BLaER1 treated with 17β-estradiol and CSF1 and Interleukin-3, amounts not matched to agents 10 nM and 100 nM (cell line): ENCODE data around the gene OR4D10.
"Not testable (repeated sequence)": the region's sequence is repeated elsewhere in the genome, so short reads cannot be mapped to it uniquely, and the experiment has no call there.

Experiments
- H3K27ac ChIP-seq, 11 experiments: shearing (Covaris generic); formaldehyde crosslinking; 2 replicates each; pipeline ENCODE4 v1.8.1; 2022
- H3K27me3 ChIP-seq, 11 experiments: shearing (Covaris generic); formaldehyde crosslinking; 2 replicates each; pipeline ENCODE4 v1.8.1; 2022
- H3K36me3 ChIP-seq, 11 experiments: shearing (Covaris generic); formaldehyde crosslinking; 2 replicates each; pipeline ENCODE4 v1.8.1; 2022
- H3K4me1 ChIP-seq, 10 experiments: shearing (Covaris generic); formaldehyde crosslinking; 2 replicates each; pipeline ENCODE4 v1.8.1; 2022
- H3K4me2 ChIP-seq, 11 experiments: shearing (Covaris generic); formaldehyde crosslinking; 2 replicates each; pipeline ENCODE4 v1.8.1; 2022
- H3K4me3 ChIP-seq, 10 experiments: shearing (Covaris generic); formaldehyde crosslinking; 2 replicates each; pipeline ENCODE4 v1.8.1; 2022
- H3K9ac ChIP-seq, 11 experiments: shearing (Covaris generic); formaldehyde crosslinking; 2 replicates each; pipeline ENCODE4 v1.8.1; 2022
- H3K9me3 ChIP-seq, 11 experiments: shearing (Covaris generic); formaldehyde crosslinking; replicated peaks in 1 of 11; 2 replicates each; pipeline ENCODE4 v1.8.1; 2022
- H4K20me1 ChIP-seq, 11 experiments: shearing (Covaris generic); formaldehyde crosslinking; 2 replicates each; pipeline ENCODE4 v1.8.1; 2022
- Cebpa-rat ChIP-seq, 11 experiments: shearing (Covaris generic); IDR thresholded peaks; 2 replicates each; pipeline ENCODE4 v1.8.1; 2022

OR4D10 gene

DNA sequence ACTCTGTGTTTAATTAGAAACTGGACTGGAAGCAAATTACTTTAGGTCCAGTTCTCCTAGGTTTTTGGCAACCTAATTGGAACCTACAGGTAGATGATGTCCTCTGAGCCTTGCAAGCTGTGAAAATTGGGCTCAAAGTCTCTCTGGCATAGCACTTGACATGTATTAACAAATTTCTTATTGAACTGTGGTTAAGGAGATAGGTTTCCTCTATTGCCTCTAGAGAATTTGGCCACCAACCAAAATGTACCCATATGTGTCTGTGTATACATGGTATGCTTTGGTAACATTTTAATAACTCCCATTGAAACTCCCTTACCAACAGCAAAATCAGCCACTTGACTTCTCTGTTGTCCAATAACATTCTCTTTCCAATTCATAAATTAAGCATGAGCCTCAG, at the start of gene OR4D10:
OR4D10 (plus strand) TSS at position 301 of the 400 bp plus-strand sequence. CDS start 4,115 bp downstream, outside the sequence.
- Histone ChIP-seq H4K20me1 (no peaks in the 10 kb centered on the region), H3K27ac (no peak within 1 kb of the TSS), H3K9ac (no peak within 1 kb of the TSS), H3K36me3 (no peaks in the 10 kb centered on the region), H3K9me3 (no peaks in the 10 kb centered on the region), H3K4me3 (no peak within 1 kb of the TSS), H3K4me1 (peaks cover 0 to 8% (median 6%) of the 10 kb centered on the region in 10 experiments; a peak in 9 of 20 replicates), H3K4me2 (no peak within 1 kb of the TSS), H3K27me3 (no peaks in the 10 kb centered on the region)
- no peak for TF ChIP-seq Cebpa-rat (IDR thresholded peaks at IDR 0.05)

DNA sequence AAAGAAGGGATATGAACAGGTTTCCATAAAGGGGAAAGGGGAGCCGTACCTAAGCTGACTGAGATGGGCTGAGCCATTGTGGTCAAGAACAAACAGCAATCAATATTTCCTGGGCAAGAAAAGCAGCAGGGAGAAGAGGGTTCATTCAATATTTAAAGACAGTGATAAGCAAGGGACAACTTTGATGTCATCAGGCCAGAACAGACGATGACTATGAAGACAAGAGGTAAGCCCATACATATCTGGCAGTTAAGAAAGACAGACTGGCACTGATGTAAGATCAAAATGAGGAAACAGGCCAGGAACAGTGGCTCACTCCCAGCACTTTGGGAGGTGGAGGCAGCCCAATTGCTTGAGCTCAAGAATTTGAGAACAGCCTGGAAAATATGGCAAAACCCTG, 49.3 kb upstream of the OR4D10 start:
- no peak overlapping the region for H3K4me2 ChIP-seq
- H3K4me1 ChIP-seq: peaks cover 5 to 14% (median 13%) of the 10 kb centered on the region in 10 experiments; a peak in 17 of 20 replicates
- H3K27ac ChIP-seq: no peak overlapping the region
- H3K9ac ChIP-seq: no peak overlapping the region
- no peaks in the 10 kb centered on the region for H4K20me1 ChIP-seq
- no peaks in the 10 kb centered on the region for H3K27me3 ChIP-seq
- no peaks in the 10 kb centered on the region for H3K9me3 ChIP-seq
- no peak for TF ChIP-seq Cebpa-rat (IDR thresholded peaks at IDR 0.05)
- H3K36me3 ChIP-seq: no peaks in the 10 kb centered on the region
- no peak overlapping the region for H3K4me3 ChIP-seq

DNA sequence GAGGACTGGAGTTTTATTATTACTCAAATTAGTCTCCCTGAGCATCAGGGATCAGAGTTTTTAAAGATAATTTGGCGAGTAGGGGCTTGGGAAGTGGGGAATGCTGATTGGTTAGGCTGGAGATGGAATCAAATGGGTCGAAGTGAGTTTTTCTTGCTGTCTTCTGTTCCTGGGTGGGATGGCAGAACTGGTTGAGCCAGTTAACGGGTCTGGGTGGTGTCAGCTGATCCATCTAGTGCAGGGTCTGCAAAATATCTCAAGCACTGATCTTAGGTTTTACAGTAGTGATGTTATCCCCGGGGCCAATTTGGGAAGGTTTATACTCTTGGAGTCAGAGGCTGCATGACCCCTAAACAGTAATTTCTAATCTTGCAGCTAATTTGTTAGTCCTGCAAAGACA, 48.0 kb upstream of the OR4D10 start:
- no peak overlapping the region for H3K4me2 ChIP-seq
- TF ChIP-seq Cebpa-rat (IDR thresholded peaks at IDR 0.05): no peak
- H3K4me3 ChIP-seq: no peak overlapping the region
- peaks cover 5 to 14% (median 13%) of the 10 kb centered on the region in 10 experiments; a peak in 17 of 20 replicates for H3K4me1 ChIP-seq
- no peak overlapping the region for H3K9ac ChIP-seq
- H3K36me3 ChIP-seq: no peaks in the 10 kb centered on the region
- H3K27ac ChIP-seq: no peak overlapping the region
- no peaks in the 10 kb centered on the region for H4K20me1 ChIP-seq
- no peaks in the 10 kb centered on the region for H3K27me3 ChIP-seq
- no peaks in the 10 kb centered on the region for H3K9me3 ChIP-seq

DNA sequence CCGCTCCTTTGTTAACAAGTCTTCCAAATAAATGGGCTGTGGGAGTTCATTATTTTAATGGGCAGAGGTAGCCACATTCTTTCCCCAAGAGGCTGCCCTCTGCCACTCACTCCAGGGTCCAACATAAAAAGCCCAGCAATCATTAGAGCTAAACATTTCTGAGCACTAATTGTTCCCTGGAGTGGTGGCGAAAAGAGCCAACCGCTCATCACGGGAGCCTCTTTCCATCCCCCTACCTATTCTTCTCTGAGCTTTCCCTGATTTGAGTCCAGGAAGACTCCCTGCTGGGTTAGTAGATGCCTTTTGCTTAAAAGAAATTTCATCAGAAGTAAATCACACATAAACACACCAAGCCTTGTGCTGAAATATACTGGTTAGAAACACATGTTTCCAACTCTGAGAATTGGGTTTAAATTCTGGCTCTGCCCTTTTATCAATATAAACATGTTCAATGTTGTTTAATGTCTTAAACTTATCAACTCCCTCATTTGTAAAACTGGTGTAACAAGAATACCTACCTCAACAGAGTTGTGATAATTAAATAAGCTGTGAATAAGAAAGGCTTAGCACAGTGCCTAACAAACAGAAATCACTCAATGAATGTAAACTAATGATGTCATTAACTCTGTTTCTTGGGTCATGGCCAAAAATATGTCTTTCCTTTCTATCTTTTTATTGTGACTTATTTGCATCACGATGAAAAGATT, 46.6 kb upstream of the OR4D10 start, which contains the start of gene OR5A2:
OR5A2 (minus strand) TSS at position 53 of the 707 bp plus-strand sequence. CDS start 3,460 bp downstream, outside the sequence.
- no peak within 1 kb of the TSS for H3K4me2 ChIP-seq
- H3K4me3 ChIP-seq: no peak within 1 kb of the TSS
- H3K27ac ChIP-seq: no peak within 1 kb of the TSS
- H3K4me1 ChIP-seq: peaks cover 5 to 14% (median 13%) of the 10 kb centered on the region in 10 experiments; a peak in 17 of 20 replicates
- no peaks in the 10 kb centered on the region for H3K36me3 ChIP-seq
- no peaks in the 10 kb centered on the region for H3K27me3 ChIP-seq
- no peaks in the 10 kb centered on the region for H3K9me3 ChIP-seq
- TF ChIP-seq Cebpa-rat (IDR thresholded peaks at IDR 0.05): no peak
- H4K20me1 ChIP-seq: no peaks in the 10 kb centered on the region
- H3K9ac ChIP-seq: no peak within 1 kb of the TSS

DNA sequence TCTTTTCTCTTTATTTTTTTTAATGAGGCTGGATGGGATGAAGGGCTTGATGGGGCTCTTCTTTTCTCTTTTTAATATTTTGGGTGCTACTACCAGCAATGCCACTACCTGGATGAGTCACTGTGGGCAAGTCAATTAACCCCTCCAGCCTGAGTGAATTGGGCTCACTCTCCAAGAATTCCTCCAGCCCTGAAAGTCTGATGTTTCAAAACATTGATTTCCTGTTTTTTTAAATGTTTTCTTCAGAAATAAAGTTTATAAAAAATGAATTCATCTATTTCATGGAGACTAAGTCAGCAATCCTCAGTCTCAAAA, 46.1 kb upstream of the OR4D10 start:
- no peak overlapping the region for H3K27ac ChIP-seq
- H3K9ac ChIP-seq: no peak overlapping the region

DNA sequence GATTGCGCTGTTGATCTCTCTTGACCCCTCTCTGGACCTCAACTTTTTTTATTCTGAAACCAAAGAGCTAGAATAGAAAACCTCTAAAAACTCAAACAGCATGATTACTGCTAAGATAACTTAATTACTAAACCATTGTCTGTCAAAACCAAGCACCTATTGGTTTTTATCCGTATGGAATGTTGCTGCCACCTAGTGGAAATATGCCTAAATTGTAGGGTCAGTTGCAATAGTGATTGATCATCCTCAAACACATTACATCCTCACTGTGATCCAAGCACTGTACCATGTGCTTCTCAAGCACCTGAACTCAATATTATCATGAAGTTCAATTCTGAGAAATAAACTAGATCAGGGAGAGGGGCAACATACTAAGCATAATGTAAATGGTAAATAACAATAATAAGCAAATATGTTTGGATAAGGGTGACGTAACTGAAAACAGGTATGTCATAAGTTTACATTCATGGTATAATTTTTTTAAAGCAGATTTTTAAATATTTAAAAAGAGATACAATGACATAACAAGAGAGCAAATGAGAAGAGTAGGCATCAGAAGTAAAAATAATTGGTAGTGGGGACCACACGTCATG, 43.1 kb upstream of the OR4D10 start:
- Histone ChIP-seq H3K27ac (no peak overlapping the region), H3K4me2 (no peak overlapping the region), H3K4me1 (no peaks in the 10 kb centered on the region), H3K36me3 (no peaks in the 10 kb centered on the region), H3K9me3 (no peaks in the 10 kb centered on the region), H3K27me3 (no peaks in the 10 kb centered on the region), H3K9ac (no peak overlapping the region), H4K20me1 (no peaks in the 10 kb centered on the region), H3K4me3 (no peak overlapping the region)
- TF ChIP-seq Cebpa-rat (IDR thresholded peaks at IDR 0.05): no peak

More for the DNA sequence above, 46.1 kb upstream of the OR4D10 start:
- TF ChIP-seq Cebpa-rat (IDR thresholded peaks at IDR 0.05): no peak
- Histone ChIP-seq H3K9me3 (no peaks in the 10 kb centered on the region), H4K20me1 (no peaks in the 10 kb centered on the region), H3K4me1 (peaks cover 5 to 13% (median 12%) of the 10 kb centered on the region in 10 experiments; a peak in 17 of 20 replicates), H3K36me3 (no peaks in the 10 kb centered on the region), H3K4me2 (no peak overlapping the region), H3K4me3 (no peak overlapping the region), H3K27me3 (no peaks in the 10 kb centered on the region)

DNA sequence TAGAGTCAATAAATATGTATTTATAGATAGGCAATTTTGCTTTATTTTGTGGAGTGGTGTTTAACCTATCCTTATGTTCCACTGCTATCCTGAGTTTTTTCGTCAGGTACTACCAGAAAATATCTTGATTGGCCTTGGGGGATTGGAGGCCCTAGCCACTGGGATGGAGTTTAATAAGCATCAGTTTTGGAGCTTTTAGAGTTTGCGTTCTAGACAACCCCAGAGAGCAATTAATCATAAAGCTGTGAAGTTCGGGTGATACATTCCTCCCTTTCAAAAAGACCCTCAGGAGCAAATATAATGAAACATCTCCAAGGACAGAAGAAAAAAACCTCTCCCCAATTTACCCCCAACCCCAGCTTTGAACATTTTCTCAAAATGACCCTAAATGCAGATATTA, 36.9 kb upstream of the OR4D10 start, which contains the start of gene OR5A1:
OR5A1 (plus strand) TSS at position 301 of the 400 bp plus-strand sequence. CDS start 6,700 bp downstream, outside the sequence.
- H3K9me3 ChIP-seq: no peaks in the 10 kb centered on the region
- peaks cover 0 to 7% (median 0%) of the 10 kb centered on the region in 10 experiments; a peak in 2 of 20 replicates for H3K4me1 ChIP-seq
- no peaks in the 10 kb centered on the region for H4K20me1 ChIP-seq
- no peak within 1 kb of the TSS for H3K27ac ChIP-seq
- H3K4me3 ChIP-seq: no peak within 1 kb of the TSS
- H3K4me2 ChIP-seq: no peak within 1 kb of the TSS
- H3K9ac ChIP-seq: no peak within 1 kb of the TSS
- no peaks in the 10 kb centered on the region for H3K27me3 ChIP-seq
- H3K36me3 ChIP-seq: no peaks in the 10 kb centered on the region
- no peak for TF ChIP-seq Cebpa-rat (IDR thresholded peaks at IDR 0.05)

DNA sequence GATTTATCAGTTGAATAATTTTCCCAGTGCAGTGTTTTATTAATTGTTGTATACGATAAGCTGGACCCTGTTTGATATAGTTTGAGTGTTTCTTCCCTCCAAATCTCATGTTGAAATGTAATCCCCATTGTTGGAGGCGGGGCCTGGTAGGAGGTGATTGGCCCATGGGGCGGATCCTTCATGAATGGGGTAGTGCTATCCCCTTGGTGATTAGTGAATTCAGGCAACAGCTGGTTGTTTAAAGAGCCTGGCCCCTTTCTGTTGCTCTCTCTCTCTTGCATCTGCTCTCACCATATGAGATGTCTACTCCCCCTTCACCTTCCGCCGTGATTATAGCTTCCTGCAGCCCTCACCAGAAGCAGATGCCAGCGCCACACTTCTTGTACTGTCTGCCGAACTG, 35.3 kb upstream of the OR4D10 start:
- Histone ChIP-seq H3K9me3 (no peaks in the 10 kb centered on the region), H3K27ac (no peak overlapping the region), H3K4me3 (no peak overlapping the region), H3K4me1 (peaks cover 0 to 7% (median 0%) of the 10 kb centered on the region in 10 experiments; a peak in 2 of 20 replicates), H4K20me1 (no peaks in the 10 kb centered on the region), H3K36me3 (no peaks in the 10 kb centered on the region), H3K27me3 (no peaks in the 10 kb centered on the region), H3K4me2 (no peak overlapping the region), H3K9ac (no peak overlapping the region)
- TF ChIP-seq Cebpa-rat (IDR thresholded peaks at IDR 0.05): no peak

DNA sequence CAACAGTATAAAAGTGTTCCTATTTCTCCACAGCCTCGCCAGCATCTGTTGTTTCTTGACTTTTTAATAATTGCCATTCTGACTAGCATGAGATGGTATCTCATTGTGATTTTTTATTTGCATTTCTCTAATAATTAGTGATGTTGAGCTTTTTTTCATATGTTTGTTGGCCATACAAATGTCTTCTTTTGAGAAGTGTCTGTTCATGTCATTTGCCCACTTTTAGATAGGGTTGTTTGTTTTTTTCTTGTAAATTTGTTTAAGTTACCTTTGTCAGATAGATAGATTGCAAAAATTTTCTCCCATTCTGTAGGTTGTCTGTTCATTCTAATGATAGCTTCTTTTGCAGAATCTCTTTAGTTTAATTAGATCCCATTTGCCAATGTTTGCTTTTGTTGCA, 27.5 kb upstream of the OR4D10 start:
- not testable (repeated sequence) for H3K4me3 ChIP-seq, H3K4me2 ChIP-seq, H3K9ac ChIP-seq, H4K20me1 ChIP-seq, H3K27ac ChIP-seq, H3K27me3 ChIP-seq, H3K4me1 ChIP-seq, H3K36me3 ChIP-seq
- H3K9me3 ChIP-seq: peaks cover 14 to 27% (median 20%) of the 10 kb centered on the region in 11 experiments

DNA sequence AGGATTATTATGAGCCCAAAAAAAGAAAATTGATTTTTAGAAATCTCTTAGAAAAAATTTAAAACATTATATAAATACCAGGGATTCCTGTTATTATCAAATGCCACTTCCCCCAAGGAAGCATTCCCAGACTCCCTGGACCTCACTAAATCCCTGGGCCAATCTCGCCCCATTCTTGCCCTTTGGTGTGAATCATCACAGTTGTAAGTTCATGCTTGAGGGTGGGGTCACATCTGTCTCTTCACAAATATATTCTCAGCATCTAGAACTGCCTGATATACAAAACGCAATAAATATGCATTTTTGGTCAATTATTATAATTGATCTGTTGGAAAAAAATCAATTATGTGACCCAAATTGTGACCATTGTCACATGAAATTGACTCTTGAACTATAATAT, 24.6 kb upstream of the OR4D10 start:
- no peaks in the 10 kb centered on the region for H3K27me3 ChIP-seq
- TF ChIP-seq Cebpa-rat (IDR thresholded peaks at IDR 0.05): no peak

More for the DNA sequence above, 24.6 kb upstream of the OR4D10 start:
- H4K20me1 ChIP-seq: no peaks in the 10 kb centered on the region
- H3K36me3 ChIP-seq: no peaks in the 10 kb centered on the region
- H3K27ac ChIP-seq: no peak overlapping the region
- H3K4me2 ChIP-seq: no peak overlapping the region
- H3K4me3 ChIP-seq: no peak overlapping the region
- H3K9me3 ChIP-seq: peaks cover 14 to 27% (median 20%) of the 10 kb centered on the region in 11 experiments
- H3K9ac ChIP-seq: no peak overlapping the region
- H3K4me1 ChIP-seq: no peaks in the 10 kb centered on the region
